HG02852 (cell line): Measurements from ENCODE around the gene PLPP4.

ENCODE experiments used
- ATAC-seq: cut with Tn5 transposase; IDR thresholded peaks from one replicate; pipeline ENCODE4 v1.9.1; 2021; ENCODE audit warnings: mild to moderate bottlenecking, moderate library complexity; ENCODE audit not compliant: unreplicated experiment

The PLPP4 gene

DNA sequence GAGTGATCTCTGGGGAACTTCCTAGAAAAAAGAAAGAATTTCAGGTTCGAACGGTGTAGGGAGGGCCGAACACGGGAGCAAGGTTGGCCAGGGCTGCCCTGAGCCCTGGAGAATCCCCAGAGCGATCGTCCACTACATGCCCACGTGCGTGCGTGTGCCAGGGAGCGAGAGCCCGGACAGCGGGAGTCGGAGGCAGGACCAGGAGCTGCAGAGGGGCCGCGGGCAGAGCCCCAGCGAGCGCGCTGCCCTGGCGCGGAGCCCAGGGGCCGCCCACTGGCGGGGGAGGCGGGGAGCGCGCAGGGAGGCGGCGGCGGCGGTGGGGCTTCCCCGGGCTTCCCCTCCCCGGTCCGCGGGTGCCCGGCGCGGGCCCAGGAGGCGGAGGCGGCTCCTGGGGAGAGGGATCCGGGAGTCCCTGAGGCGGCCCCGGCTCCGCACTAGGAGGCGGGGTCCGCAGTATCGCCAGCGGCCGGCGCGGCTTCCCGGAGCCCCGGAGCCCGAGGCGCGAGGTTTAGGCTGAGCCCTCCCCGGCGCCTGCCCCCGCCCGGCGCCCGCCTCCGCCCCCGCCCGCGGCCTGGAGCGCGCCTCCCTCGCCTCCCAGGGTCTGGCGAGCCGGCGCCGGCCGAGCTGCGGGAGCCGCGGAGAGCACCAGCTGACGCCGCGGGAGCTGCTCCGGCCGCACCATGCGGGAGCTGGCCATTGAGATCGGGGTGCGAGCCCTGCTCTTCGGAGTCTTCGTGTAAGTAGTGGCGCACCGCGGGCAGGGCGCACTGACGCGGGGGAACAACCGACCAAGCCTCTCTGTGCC, at the start of gene PLPP4:
PLPP4 (plus strand) TSS at position 602 of the 805 bp plus-strand sequence; CDS start at position 681, 79 bp downstream.
- no peak for ATAC-seq

- ATAC-seq, result no peak
Observed at GRCh38 chr10:120409816-120410215, 47.2 kb upstream of the PLPP4 start.

DNA sequence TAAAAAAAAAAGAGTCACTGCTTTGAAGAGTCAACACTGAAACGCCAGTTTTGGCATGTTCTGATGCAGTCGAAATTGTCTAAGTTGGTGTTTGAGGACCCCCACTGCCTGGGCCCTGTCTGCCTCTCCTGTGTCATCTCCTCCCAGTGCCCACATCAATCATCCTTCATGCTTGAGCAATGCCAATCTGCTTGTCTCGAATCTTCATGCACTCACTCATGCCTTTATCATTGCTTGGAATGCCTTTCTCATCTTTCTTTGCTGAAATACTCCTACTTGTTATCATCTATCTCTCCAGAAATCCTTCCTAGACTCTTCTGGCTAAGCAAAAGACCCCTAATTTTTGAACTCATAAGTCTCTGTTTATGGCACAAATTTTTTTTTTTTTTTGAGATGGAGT, 42.1 kb upstream of the PLPP4 start:
- ATAC-seq, result no peak

GRCh38 chr10:120415709-120416330, 41.2 kb upstream of the PLPP4 start:
- ATAC-seq, result no peak

GRCh38 chr10:120420421-120420820, 36.6 kb upstream of the PLPP4 start:
- ATAC-seq, result no peak

- no peak for ATAC-seq
Observed at GRCh38 chr10:120421250-120421649, 35.8 kb upstream of the PLPP4 start.

GRCh38 chr10:120422457-120422856, 34.6 kb upstream of the PLPP4 start:
- ATAC-seq, result no peak

- ATAC-seq, result no peak
Observed at GRCh38 chr10:120423431-120424197, 33.4 kb upstream of the PLPP4 start.

GRCh38 chr10:120424198-120424464, 32.9 kb upstream of the PLPP4 start:
- no peak for ATAC-seq

- no peak for ATAC-seq
Observed at GRCh38 chr10:120426306-120426705, 30.7 kb upstream of the PLPP4 start.

DNA sequence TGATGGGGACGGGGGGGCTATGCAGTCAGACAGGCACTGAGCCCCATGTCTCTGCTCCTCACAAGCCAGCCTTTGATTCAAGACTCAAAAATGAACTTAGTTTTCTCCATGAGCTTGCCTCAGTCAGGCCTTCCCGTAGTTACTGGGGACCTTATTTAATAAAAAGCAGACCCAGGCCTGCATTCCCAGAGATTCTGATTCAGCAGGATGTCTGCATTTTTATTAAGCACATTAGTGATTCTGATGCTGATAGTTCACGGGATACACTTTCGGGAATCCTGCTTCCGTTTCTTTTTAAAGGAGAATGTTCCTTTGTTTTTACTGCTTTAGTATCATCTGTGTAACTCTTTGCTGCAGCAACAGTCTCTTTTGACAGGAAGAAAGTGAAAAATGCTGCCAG, 28.3 kb upstream of the PLPP4 start:
- ATAC-seq, result no peak

GRCh38 chr10:120429395-120429794, 27.6 kb upstream of the PLPP4 start:
- no peak for ATAC-seq

- ATAC-seq, result no peak
Observed at GRCh38 chr10:120431251-120431651, 25.8 kb upstream of the PLPP4 start.

DNA sequence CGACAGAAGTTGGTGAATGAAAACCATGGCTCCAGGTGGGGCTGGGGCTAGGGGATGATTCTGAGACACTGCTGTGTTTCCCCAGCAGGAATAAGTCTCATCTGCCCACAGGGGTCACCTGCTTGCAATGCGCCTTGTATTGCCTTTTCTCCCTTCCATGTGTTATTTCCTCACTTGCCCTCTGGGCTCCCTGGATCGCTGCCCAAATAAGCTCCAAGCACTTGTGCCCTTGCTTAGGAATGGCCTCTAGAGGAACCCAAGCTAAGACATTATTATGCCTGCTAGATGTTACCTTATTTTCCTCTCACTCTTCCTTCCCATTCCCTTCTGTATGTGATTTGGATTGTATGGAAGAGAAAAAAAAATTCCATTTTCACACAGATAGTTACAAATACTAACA, 24.8 kb upstream of the PLPP4 start:
- ATAC-seq, result no peak

DNA sequence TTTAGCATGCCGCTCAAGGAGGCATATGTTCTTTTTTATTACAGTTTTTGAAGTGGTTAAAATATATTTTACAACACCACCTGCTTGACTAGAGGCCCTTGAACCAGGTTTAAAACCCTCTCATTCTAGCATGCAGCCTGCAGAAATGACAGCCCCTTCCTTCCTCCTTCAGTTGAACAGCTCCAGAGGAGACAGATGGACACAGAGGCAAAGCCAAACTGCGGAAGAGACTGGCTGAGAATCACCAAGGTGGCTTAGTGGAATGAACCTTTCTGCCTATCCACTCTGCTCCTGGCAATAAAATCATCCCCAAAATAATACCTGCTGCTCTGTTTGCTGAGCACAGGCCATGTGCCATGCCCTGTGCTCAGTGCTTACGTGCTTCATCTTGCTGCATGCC, 23.9 kb upstream of the PLPP4 start:
- no peak for ATAC-seq

- no peak for ATAC-seq
Observed at GRCh38 chr10:120436439-120437112, 20.5 kb upstream of the PLPP4 start.

GRCh38 chr10:120437541-120437940, 19.5 kb upstream of the PLPP4 start:
- no peak for ATAC-seq

GRCh38 chr10:120451968-120452367, 5.1 kb upstream of the PLPP4 start:
- ATAC-seq, result no peak

DNA sequence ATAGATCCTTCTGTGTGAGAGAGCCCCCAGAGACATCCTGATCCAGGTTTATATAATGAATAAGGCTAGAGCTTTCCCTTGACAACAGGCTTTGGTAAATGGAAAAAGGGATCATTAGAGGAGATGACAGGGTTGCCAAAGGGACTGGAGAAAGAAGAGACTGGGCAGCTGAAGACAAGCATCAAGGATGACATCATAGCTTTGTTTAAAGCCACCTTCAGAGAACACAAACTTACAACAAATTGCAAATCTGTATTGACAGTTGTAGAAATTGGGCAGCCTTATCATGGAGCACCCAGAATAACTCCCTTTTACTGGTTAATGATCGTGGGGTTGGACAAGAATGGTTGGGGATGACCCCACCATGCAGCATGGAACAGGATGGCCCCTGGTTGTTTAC, 3.7 kb upstream of the PLPP4 start:
- ATAC-seq, result no peak

DNA sequence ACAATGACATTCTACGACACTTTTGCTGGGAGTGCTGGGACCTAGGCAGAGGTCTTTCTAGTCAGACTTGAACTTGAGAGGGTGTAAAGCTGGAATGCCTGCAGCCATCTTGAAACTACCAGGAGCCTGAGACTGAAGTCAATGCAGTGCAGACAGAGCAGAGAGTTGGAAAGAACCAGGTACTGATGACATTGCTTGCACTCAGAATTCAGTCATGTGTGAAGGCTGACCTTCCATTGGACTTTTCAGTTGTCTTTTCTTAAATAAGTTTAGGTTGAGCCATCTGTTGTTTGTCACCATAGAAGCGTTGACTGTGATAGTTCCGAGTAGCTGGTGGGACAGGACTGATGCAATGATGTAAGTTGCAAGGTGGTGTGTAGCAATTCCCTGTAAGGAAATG, 3.1 kb upstream of the PLPP4 start:
- no peak for ATAC-seq

DNA sequence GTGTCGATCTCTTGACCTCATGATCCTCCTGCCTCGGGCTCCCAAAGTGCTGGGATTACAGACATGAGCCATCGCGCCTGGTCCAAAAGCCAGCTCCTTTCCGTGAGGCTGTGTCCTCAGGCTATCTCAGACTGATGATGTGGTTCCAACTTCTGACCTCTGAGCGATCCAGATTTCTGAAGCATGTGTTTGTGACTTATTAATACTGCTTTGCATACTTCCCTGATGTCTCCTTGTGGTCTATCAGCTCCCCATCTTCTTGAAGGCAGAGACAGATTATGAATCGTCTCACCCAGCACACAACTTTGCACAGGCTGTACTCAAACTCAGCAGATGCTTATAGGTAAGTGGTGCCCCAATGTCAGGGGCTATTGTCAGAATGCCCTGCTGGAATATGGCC, 2.0 kb upstream of the PLPP4 start:
- ATAC-seq, result no peak

DNA sequence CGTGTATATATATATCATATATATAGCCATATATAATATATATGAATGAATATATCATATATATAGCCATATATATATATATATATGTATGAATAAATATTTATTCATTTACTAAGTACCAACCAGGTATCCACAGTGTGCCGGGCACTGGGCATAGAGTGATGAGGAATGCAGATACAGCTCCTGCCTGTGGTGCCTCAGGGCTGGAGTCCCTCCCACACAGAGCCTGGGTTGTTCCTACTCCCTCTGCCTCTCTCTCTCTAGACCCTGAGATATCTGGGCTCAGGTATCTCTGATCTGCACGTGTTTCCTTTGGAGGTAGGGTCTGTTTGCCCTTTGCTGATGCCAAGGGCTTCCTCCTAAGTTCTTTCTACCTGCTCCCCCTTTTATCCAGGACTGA, 1.4 kb upstream of the PLPP4 start:
- ATAC-seq, result no peak
